Thymus (tissue), 11 donors: ENCODE measurements around the gene LAMC2. TPM values are rescaled to one million over a fixed set of nuclear protein-coding genes. Genes with fewer than 3 reads are reported as not detected.

Source experiments
- DNase-seq, 9 donors: peaks; one replicate each; pipeline ENCODE4 v3.0.0-alpha.2; 2013; ENCODE audit warnings: low spot score in 9 of 9, low read depth in 6 of 9, missing footprints in 1 of 9
- H3K27ac ChIP-seq, 2 donors: one replicate each; pipeline ENCODE4 v1.5.1; 2013; ENCODE audit warnings: control low read depth in 1 of 2, low read depth in 1 of 2, low read length in 1 of 2, mild to moderate bottlenecking in 1 of 2, moderate library complexity in 1 of 2
- H3K27me3 ChIP-seq, 2 donors: one replicate each; pipeline ENCODE4 v1.5.1; 2013; ENCODE audit warnings: low read length in 1 of 2; ENCODE audit not compliant: control insufficient read depth in 2 of 2, insufficient read depth in 1 of 2
- H3K36me3 ChIP-seq, 2 donors: one replicate each; pipeline ENCODE4 v1.5.1; 2013; ENCODE audit warnings: low read length in 1 of 2, mild to moderate bottlenecking in 1 of 2, moderate library complexity in 1 of 2; ENCODE audit not compliant: control insufficient read depth in 2 of 2, insufficient read depth in 2 of 2
- H3K4me1 ChIP-seq, 2 donors: one replicate each; pipeline ENCODE4 v1.5.1; 2013; ENCODE audit warnings: low read length in 2 of 2; ENCODE audit not compliant: control insufficient read depth in 2 of 2, insufficient read depth in 2 of 2
- H3K4me3 ChIP-seq, 2 donors: one replicate each; pipeline ENCODE4 v1.5.1; 2013; ENCODE audit warnings: low read length in 2 of 2, control low read depth in 1 of 2, mild to moderate bottlenecking in 1 of 2
- H3K9me3 ChIP-seq, 2 donors: one replicate each; pipeline ENCODE4 v1.5.1; 2013; ENCODE audit warnings: low read length in 1 of 2, mild to moderate bottlenecking in 1 of 2; ENCODE audit not compliant: control insufficient read depth in 2 of 2, insufficient read depth in 1 of 2
- WGBS: extraction: QIAGEN DNeasy Blood & Tissue Kit; methylation state at CpG from one replicate; pipeline ENCODE4 v1.1.7; 2013; 5-methylcytosine and 5-hydroxymethylcytosine counted together
- polyA plus RNA-seq: library from polyadenylated mRNA; stranded (reverse); fragments of 200-250 nt; gene quantifications from one replicate; pipeline ENCODE4 v1.2.3, GENCODE V29; 2013
- total RNA-seq: library from RNA; stranded (reverse); fragments of 120-200 nt; gene quantifications from one replicate; pipeline ENCODE4 v1.2.4, GENCODE V29; 2013
- donor health status: healthy.

Gene LAMC2
- total and polyA plus RNA-seq, 2 donors: 8.2 to 10.4 TPM

GRCh38 chr1:183214021-183214970 is 28.2 kb downstream of the LAMC2 start:
- 96% methylated on average over 5 of the region's 5 CpGs for WGBS
- H3K4me3 ChIP-seq: no peak overlapping the region
- DNase-seq: no peak
- H3K27ac ChIP-seq: no peak overlapping the region
- H3K27me3 ChIP-seq: no peaks in the 10 kb centered on the region
- peaks cover 12 to 17% of the 10 kb centered on the region in 2 donors for H3K4me1 ChIP-seq
- no peaks in the 10 kb centered on the region for H3K36me3 ChIP-seq
- H3K9me3 ChIP-seq: no peaks in the 10 kb centered on the region

GRCh38 chr1:183215076-183215720 is 29.1 kb downstream of the LAMC2 start:
- no peak overlapping the region for H3K27ac ChIP-seq
- H3K27me3 ChIP-seq: no peaks in the 10 kb centered on the region
- DNase-seq: no peak
- H3K4me3 ChIP-seq: no peak overlapping the region
- WGBS: 86% methylated on average over 13 of the region's 13 CpGs
- no peaks in the 10 kb centered on the region for H3K36me3 ChIP-seq
- peaks cover 17 to 23% of the 10 kb centered on the region in 2 donors for H3K4me1 ChIP-seq
- no peaks in the 10 kb centered on the region for H3K9me3 ChIP-seq

- H3K4me1 ChIP-seq: peaks cover 23 to 29% of the 10 kb centered on the region in 2 donors
- H3K36me3 ChIP-seq: no peaks in the 10 kb centered on the region
- H3K9me3 ChIP-seq: no peaks in the 10 kb centered on the region
- H3K27ac ChIP-seq: no peak overlapping the region
- no peak overlapping the region for H3K4me3 ChIP-seq
- no peak for DNase-seq
- no peaks in the 10 kb centered on the region for H3K27me3 ChIP-seq
- 97% methylated on average over 4 of the region's 4 CpGs for WGBS
Observed at GRCh38 chr1:183215936-183216335, 29.9 kb downstream of the LAMC2 start.

- H3K36me3 ChIP-seq: no peaks in the 10 kb centered on the region
- no peaks in the 10 kb centered on the region for H3K27me3 ChIP-seq
- no peak for DNase-seq
- no peak overlapping the region for H3K4me3 ChIP-seq
- 92% methylated on average over 14 of the region's 14 CpGs for WGBS
- peaks cover 23 to 29% of the 10 kb centered on the region in 2 donors for H3K4me1 ChIP-seq
- H3K27ac ChIP-seq: peak overlapping the region; percentile 79 to 85
- no peaks in the 10 kb centered on the region for H3K9me3 ChIP-seq
Observed at GRCh38 chr1:183218027-183218618, 32.1 kb downstream of the LAMC2 start.

- Histone ChIP-seq H3K9me3 (no peaks in the 10 kb centered on the region), H3K27me3 (no peaks in the 10 kb centered on the region), H3K4me1 (peaks cover 23 to 29% of the 10 kb centered on the region in 2 donors), H3K4me3 (no peak overlapping the region), H3K27ac (peak overlapping the region; percentile 79 to 85), H3K36me3 (no peaks in the 10 kb centered on the region)
- WGBS: 2% methylated on average over 5 of the region's 5 CpGs
- peak; percentile 54 to 95 (median 86) for DNase-seq
Observed at GRCh38 chr1:183218971-183219615, 33.0 kb downstream of the LAMC2 start.

- no peaks in the 10 kb centered on the region for H3K9me3 ChIP-seq
- no peaks in the 10 kb centered on the region for H3K36me3 ChIP-seq
- no peak overlapping the region for H3K4me3 ChIP-seq
- peak in 7 of 9 donors; percentile 12 to 78 (median 42) for DNase-seq
- peak overlapping the region; percentile 70 to 85 for H3K27ac ChIP-seq
- no peaks in the 10 kb centered on the region for H3K27me3 ChIP-seq
- H3K4me1 ChIP-seq: peaks cover 23 to 29% of the 10 kb centered on the region in 2 donors
Observed at GRCh38 chr1:183219616-183220009, 33.5 kb downstream of the LAMC2 start.

GRCh38 chr1:183222909-183223308 is 36.8 kb downstream of the LAMC2 start:
- Histone ChIP-seq H3K4me1 (peaks cover 21 to 35% of the 10 kb centered on the region in 2 donors), H3K27me3 (no peaks in the 10 kb centered on the region)
- DNase-seq: no peak

GRCh38 chr1:183223467-183223866 is 37.4 kb downstream of the LAMC2 start:
- Histone ChIP-seq H3K4me1 (peaks cover 16 to 34% of the 10 kb centered on the region in 2 donors), H3K27me3 (no peaks in the 10 kb centered on the region), H3K36me3 (no peaks in the 10 kb centered on the region), H3K4me3 (no peak overlapping the region), H3K27ac (no peak overlapping the region), H3K9me3 (no peaks in the 10 kb centered on the region)
- DNase-seq: no peak
- WGBS: 92% methylated on average over 3 of the region's 3 CpGs

More at GRCh38 chr1:183222909-183223308, 36.8 kb downstream of the LAMC2 start:
- no peak overlapping the region for H3K4me3 ChIP-seq
- no peaks in the 10 kb centered on the region for H3K9me3 ChIP-seq
- H3K27ac ChIP-seq: no peak overlapping the region
- no peaks in the 10 kb centered on the region for H3K36me3 ChIP-seq
- 96% methylated on average over 3 of the region's 3 CpGs for WGBS
